ENCODE data around the gene NAALADL2. TPM values are rescaled to one million over a fixed set of nuclear protein-coding genes. Genes with fewer than 3 reads are reported as not detected.

Gene NAALADL2
- total RNA-seq, 5 donors from 2014 or later (not counting 1 experiment from before 2014, with no cell fraction given) = 0.13 to 1.4 (median 0.36) TPM; not detected in 1

- no peaks in the 10 kb centered on the region for H3K27me3 Mint-ChIP-seq
- H3K27ac Mint-ChIP-seq = no peak overlapping the region
- no peaks in the 10 kb centered on the region for H3K27me3 ChIP-seq (replicated peaks in 1 of 2; ENCODE audit: control insufficient read depth in 2 of 2, extremely low read depth in 1 of 2, insufficient read depth in 2 of 2, low read length in 1 of 2)
- no peak overlapping the region for H3K4me3 Mint-ChIP-seq
- ATAC-seq (replicated peaks in 1 of 4) (no peak), DNase-seq (no peak)
- H3K4me3 ChIP-seq (ENCODE audit: control insufficient read depth in 1 of 2, extremely low read depth in 1 of 2, low read length in 1 of 2) = no peak overlapping the region
- H3K27ac ChIP-seq (ENCODE audit: low read length) = no peak overlapping the region
- CTCF ChIA-PET = no interaction called here
- no peaks in the 10 kb centered on the region for H3K36me3 Mint-ChIP-seq
- H3K36me3 ChIP-seq (ENCODE audit: control insufficient read depth in 2 of 2, extremely low read depth in 1 of 2, insufficient read depth in 1 of 2, low read length in 1 of 2) = peaks cover 0 to 4% of the 10 kb centered on the region in 2 donors
- 83% methylated on average over 2 of the region's 6 CpGs for WGBS (ENCODE audit: insufficient coverage)
- POLR2A ChIA-PET = interaction anchor here in 1 of 2 donors (0.7 kb wide), 1 partner anchor 85 kb away, joined by 4 read pairs; no protein-coding TSS in a partner anchor
- no peaks in the 10 kb centered on the region for H3K9me3 ChIP-seq
- H3K9me3 Mint-ChIP-seq = no peaks in the 10 kb centered on the region
- H3K4me1 Mint-ChIP-seq = peaks cover 0 to 8% (median 6%) of the 10 kb centered on the region in 3 donors
- no peaks in the 10 kb centered on the region for H3K4me1 ChIP-seq (ENCODE audit: control insufficient read depth in 1 of 2, extremely low read depth in 1 of 2, insufficient read depth in 2 of 2, low read length in 2 of 2)
Measured at GRCh38 chr3:175308097-175308496, 449.0 kb downstream of the NAALADL2 start.

DNA sequence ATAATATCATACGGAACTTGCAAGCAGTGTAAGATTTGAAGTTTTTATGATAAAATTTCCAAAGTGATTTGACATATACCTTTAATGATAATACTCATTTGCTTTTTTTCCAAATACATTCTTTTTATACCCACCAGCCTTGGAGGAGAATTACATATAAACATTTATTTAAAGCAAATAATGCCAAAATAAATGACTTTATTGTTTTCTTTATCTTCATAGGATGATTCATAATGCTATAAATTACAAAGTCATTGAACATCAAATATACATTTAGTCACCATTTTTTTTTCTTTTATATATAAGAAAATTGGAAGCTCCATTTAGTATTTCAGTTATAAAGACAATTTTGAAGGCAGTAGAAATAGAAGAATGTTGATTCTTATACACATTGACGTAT lies 450.9 kb downstream of the NAALADL2 start:
- DNase-seq = no peak
- ATAC-seq (replicated peaks in 1 of 4) = no peak
- CTCF ChIA-PET = no interaction called here
- H3K36me3 Mint-ChIP-seq = no peaks in the 10 kb centered on the region
- Histone ChIP-seq H3K4me1 (ENCODE audit: control insufficient read depth in 1 of 2, extremely low read depth in 1 of 2, insufficient read depth in 2 of 2, low read length in 2 of 2) (no peaks in the 10 kb centered on the region), H3K9me3 (no peaks in the 10 kb centered on the region), H3K27me3 (replicated peaks in 1 of 2; ENCODE audit: control insufficient read depth in 2 of 2, extremely low read depth in 1 of 2, insufficient read depth in 2 of 2, low read length in 1 of 2) (no peaks in the 10 kb centered on the region), H3K27ac (ENCODE audit: low read length) (no peak overlapping the region), H3K4me3 (ENCODE audit: control insufficient read depth in 1 of 2, extremely low read depth in 1 of 2, low read length in 1 of 2) (no peak overlapping the region), H3K36me3 (ENCODE audit: control insufficient read depth in 2 of 2, extremely low read depth in 1 of 2, insufficient read depth in 1 of 2, low read length in 1 of 2) (peaks cover 0 to 4% of the 10 kb centered on the region in 2 donors)
- H3K4me3 Mint-ChIP-seq = no peak overlapping the region
- POLR2A ChIA-PET = interaction anchor here in 1 of 2 donors (0.7 kb wide), 1 partner anchor 12 kb away, joined by 3 read pairs; no protein-coding TSS in a partner anchor
- no peak overlapping the region for H3K27ac Mint-ChIP-seq
- peaks cover 0 to 8% (median 6%) of the 10 kb centered on the region in 3 donors for H3K4me1 Mint-ChIP-seq
- H3K27me3 Mint-ChIP-seq = no peaks in the 10 kb centered on the region
- no CpG with 5 or more reads among the region's 2 CpGs for WGBS (ENCODE audit: insufficient coverage)
- H3K9me3 Mint-ChIP-seq = no peaks in the 10 kb centered on the region

GRCh38 chr3:175311404-175311803 lies 452.3 kb downstream of the NAALADL2 start:
- H3K4me3 ChIP-seq (ENCODE audit: control insufficient read depth in 1 of 2, extremely low read depth in 1 of 2, low read length in 1 of 2) = no peak overlapping the region
- H3K9me3 ChIP-seq = no peaks in the 10 kb centered on the region
- ChIA-PET CTCF (no interaction called here), POLR2A (no interaction called here)
- no peaks in the 10 kb centered on the region for H3K27me3 Mint-ChIP-seq
- peaks cover 0 to 3% of the 10 kb centered on the region in 2 donors for H3K36me3 ChIP-seq (ENCODE audit: control insufficient read depth in 2 of 2, extremely low read depth in 1 of 2, insufficient read depth in 1 of 2, low read length in 1 of 2)
- H3K9me3 Mint-ChIP-seq = no peaks in the 10 kb centered on the region
- no peak for ATAC-seq (replicated peaks in 1 of 4)
- DNase-seq = no peak
- H3K4me1 ChIP-seq (ENCODE audit: control insufficient read depth in 1 of 2, extremely low read depth in 1 of 2, insufficient read depth in 2 of 2, low read length in 2 of 2) = no peaks in the 10 kb centered on the region
- no peak overlapping the region for H3K27ac ChIP-seq (ENCODE audit: low read length)
- H3K4me3 Mint-ChIP-seq = no peak overlapping the region
- no CpG with 5 or more reads among the region's 1 CpG for WGBS (ENCODE audit: insufficient coverage)
- H3K27me3 ChIP-seq (replicated peaks in 1 of 2; ENCODE audit: control insufficient read depth in 2 of 2, extremely low read depth in 1 of 2, insufficient read depth in 2 of 2, low read length in 1 of 2) = no peaks in the 10 kb centered on the region
- peaks cover 0 to 8% (median 6%) of the 10 kb centered on the region in 3 donors for H3K4me1 Mint-ChIP-seq
- H3K36me3 Mint-ChIP-seq = no peaks in the 10 kb centered on the region
- H3K27ac Mint-ChIP-seq = no peak overlapping the region

GRCh38 chr3:175311946-175312345 lies 452.8 kb downstream of the NAALADL2 start:
- Mint-ChIP-seq H3K36me3 (no peaks in the 10 kb centered on the region), H3K4me1 (peaks cover 0 to 8% (median 6%) of the 10 kb centered on the region in 3 donors), H3K9me3 (no peaks in the 10 kb centered on the region), H3K27ac (no peak overlapping the region), H3K4me3 (no peak overlapping the region), H3K27me3 (no peaks in the 10 kb centered on the region)
- Histone ChIP-seq H3K4me3 (ENCODE audit: control insufficient read depth in 1 of 2, extremely low read depth in 1 of 2, low read length in 1 of 2) (no peak overlapping the region), H3K4me1 (ENCODE audit: control insufficient read depth in 1 of 2, extremely low read depth in 1 of 2, insufficient read depth in 2 of 2, low read length in 2 of 2) (no peaks in the 10 kb centered on the region), H3K27ac (ENCODE audit: low read length) (no peak overlapping the region), H3K27me3 (replicated peaks in 1 of 2; ENCODE audit: control insufficient read depth in 2 of 2, extremely low read depth in 1 of 2, insufficient read depth in 2 of 2, low read length in 1 of 2) (no peaks in the 10 kb centered on the region), H3K9me3 (no peaks in the 10 kb centered on the region), H3K36me3 (ENCODE audit: control insufficient read depth in 2 of 2, extremely low read depth in 1 of 2, insufficient read depth in 1 of 2, low read length in 1 of 2) (no peaks in the 10 kb centered on the region)
- WGBS (ENCODE audit: insufficient coverage) = no CpG with 5 or more reads among the region's 3 CpGs
- ChIA-PET CTCF (no interaction called here), POLR2A (no interaction called here)
- DNase-seq (no peak), ATAC-seq (replicated peaks in 1 of 4) (no peak)

- ChIA-PET CTCF (no interaction called here), POLR2A (no interaction called here)
- 90% methylated on average over 2 of the region's 4 CpGs for whole genome bisulfite sequencing (ENCODE audit: insufficient coverage)
Measured at GRCh38 chr3:175312791-175313190, 453.7 kb downstream of the NAALADL2 start.

GRCh38 chr3:175316799-175317198 lies 457.7 kb downstream of the NAALADL2 start:
- Mint-ChIP-seq H3K4me3 (no peak overlapping the region), H3K9me3 (no peaks in the 10 kb centered on the region), H3K4me1 (no peaks in the 10 kb centered on the region), H3K27me3 (no peaks in the 10 kb centered on the region), H3K36me3 (no peaks in the 10 kb centered on the region), H3K27ac (no peak overlapping the region)
- Histone ChIP-seq H3K27me3 (replicated peaks in 1 of 2; ENCODE audit: control insufficient read depth in 2 of 2, extremely low read depth in 1 of 2, insufficient read depth in 2 of 2, low read length in 1 of 2) (no peaks in the 10 kb centered on the region), H3K27ac (ENCODE audit: low read length) (no peak overlapping the region), H3K9me3 (no peaks in the 10 kb centered on the region), H3K36me3 (ENCODE audit: control insufficient read depth in 2 of 2, extremely low read depth in 1 of 2, insufficient read depth in 1 of 2, low read length in 1 of 2) (no peaks in the 10 kb centered on the region), H3K4me3 (ENCODE audit: control insufficient read depth in 1 of 2, extremely low read depth in 1 of 2, low read length in 1 of 2) (no peak overlapping the region), H3K4me1 (ENCODE audit: control insufficient read depth in 1 of 2, extremely low read depth in 1 of 2, insufficient read depth in 2 of 2, low read length in 2 of 2) (no peaks in the 10 kb centered on the region)
- DNase-seq = no peak
- ChIA-PET CTCF (no interaction called here), POLR2A (no interaction called here)
- ATAC-seq (replicated peaks in 1 of 4) = no peak
- WGBS (ENCODE audit: insufficient coverage) = no CpG with 5 or more reads among the region's 1 CpG

More at GRCh38 chr3:175312791-175313190, 453.7 kb downstream of the NAALADL2 start:
- Histone ChIP-seq H3K27ac (ENCODE audit: low read length) (no peak overlapping the region), H3K9me3 (no peaks in the 10 kb centered on the region), H3K36me3 (ENCODE audit: control insufficient read depth in 2 of 2, extremely low read depth in 1 of 2, insufficient read depth in 1 of 2, low read length in 1 of 2) (no peaks in the 10 kb centered on the region), H3K27me3 (replicated peaks in 1 of 2; ENCODE audit: control insufficient read depth in 2 of 2, extremely low read depth in 1 of 2, insufficient read depth in 2 of 2, low read length in 1 of 2) (no peaks in the 10 kb centered on the region), H3K4me1 (ENCODE audit: control insufficient read depth in 1 of 2, extremely low read depth in 1 of 2, insufficient read depth in 2 of 2, low read length in 2 of 2) (no peaks in the 10 kb centered on the region), H3K4me3 (ENCODE audit: control insufficient read depth in 1 of 2, extremely low read depth in 1 of 2, low read length in 1 of 2) (no peak overlapping the region)
- ATAC-seq (replicated peaks in 1 of 4) (no peak), DNase-seq (no peak)
- Mint-ChIP-seq H3K4me1 (peaks cover 0 to 8% (median 6%) of the 10 kb centered on the region in 3 donors), H3K27ac (no peak overlapping the region), H3K9me3 (no peaks in the 10 kb centered on the region), H3K27me3 (no peaks in the 10 kb centered on the region), H3K36me3 (no peaks in the 10 kb centered on the region), H3K4me3 (no peak overlapping the region)

- no peak for ATAC-seq (replicated peaks in 1 of 4)
- no peaks in the 10 kb centered on the region for H3K4me1 Mint-ChIP-seq
- H3K36me3 ChIP-seq (ENCODE audit: control insufficient read depth in 2 of 2, extremely low read depth in 1 of 2, insufficient read depth in 1 of 2, low read length in 1 of 2) = no peaks in the 10 kb centered on the region
- H3K36me3 Mint-ChIP-seq = no peaks in the 10 kb centered on the region
- H3K4me3 ChIP-seq (ENCODE audit: control insufficient read depth in 1 of 2, extremely low read depth in 1 of 2, low read length in 1 of 2) = no peak overlapping the region
- no CpG with 5 or more reads among the region's 1 CpG for WGBS (ENCODE audit: insufficient coverage)
- no peak overlapping the region for H3K27ac Mint-ChIP-seq
- no peaks in the 10 kb centered on the region for H3K27me3 Mint-ChIP-seq
- H3K27me3 ChIP-seq (replicated peaks in 1 of 2; ENCODE audit: control insufficient read depth in 2 of 2, extremely low read depth in 1 of 2, insufficient read depth in 2 of 2, low read length in 1 of 2) = no peaks in the 10 kb centered on the region
- H3K4me1 ChIP-seq (ENCODE audit: control insufficient read depth in 1 of 2, extremely low read depth in 1 of 2, insufficient read depth in 2 of 2, low read length in 2 of 2) = no peaks in the 10 kb centered on the region
- CTCF ChIA-PET = no interaction called here
- no peak overlapping the region for H3K4me3 Mint-ChIP-seq
- no peak for DNase-seq
- H3K9me3 ChIP-seq = no peaks in the 10 kb centered on the region
- no peak overlapping the region for H3K27ac ChIP-seq (ENCODE audit: low read length)
- POLR2A ChIA-PET = no interaction called here
- peaks cover 7 to 26% (median 8%) of the 10 kb centered on the region in 3 donors for H3K9me3 Mint-ChIP-seq
Measured at GRCh38 chr3:175325440-175325839, 466.3 kb downstream of the NAALADL2 start.
